Activated CD4-positive, alpha-beta T cell treated with anti-CD3 and anti-CD28 coated beads, Interleukin-2, Interleukin-6, amounts not matched to agents 100 ng/mL and 50 ng/mL, durations not matched to agents 16 hours and 8 hours (primary cell): Measurements from ENCODE around the gene SLC9A3.

ENCODE experiments used
- DNase-seq: peaks from one replicate; pipeline ENCODE4 v3.0.0-alpha.2; 2020

SLC9A3 gene

GRCh38 chr5:472656-473550 is 51.3 kb downstream of the SLC9A3 start:
- DNase-seq = peak; percentile 91

GRCh38 chr5:472076-472655 is 52.1 kb downstream of the SLC9A3 start:
- DNase-seq = no peak

GRCh38 chr5:471750-472058 is 52.5 kb downstream of the SLC9A3 start:
- no peak for DNase-seq

- DNase-seq = no peak
Observed at GRCh38 chr5:470961-471749, 53.1 kb downstream of the SLC9A3 start.

- no peak for DNase-seq
Observed at GRCh38 chr5:469752-470483, 54.3 kb downstream of the SLC9A3 start.

- DNase-seq = no peak
Observed at GRCh38 chr5:468401-468800, 55.8 kb downstream of the SLC9A3 start.

GRCh38 chr5:466661-467310 is 57.5 kb downstream of the SLC9A3 start:
- DNase-seq = no peak

- no peak for DNase-seq
Observed at GRCh38 chr5:465591-466403, 58.5 kb downstream of the SLC9A3 start.

- no peak for DNase-seq
Observed at GRCh38 chr5:464843-465590, 59.2 kb downstream of the SLC9A3 start.

GRCh38 chr5:464446-464842 is 59.8 kb downstream of the SLC9A3 start:
- no peak for DNase-seq

GRCh38 chr5:463952-464351 is 60.3 kb downstream of the SLC9A3 start:
- DNase-seq = peak; percentile 54

- DNase-seq = no peak
Observed at GRCh38 chr5:463301-463700, 60.9 kb downstream of the SLC9A3 start.

GRCh38 chr5:462051-462481 is 62.2 kb downstream of the SLC9A3 start:
- no peak for DNase-seq

- no peak for DNase-seq
Observed at GRCh38 chr5:460273-460625, 64.0 kb downstream of the SLC9A3 start.

GRCh38 chr5:459562-460272 is 64.5 kb downstream of the SLC9A3 start:
- no peak for DNase-seq

GRCh38 chr5:458547-459353 is 65.5 kb downstream of the SLC9A3 start:
- peak; percentile 71 for DNase-seq

GRCh38 chr5:457195-457961 is 66.9 kb downstream of the SLC9A3 start:
- no peak for DNase-seq

- DNase-seq = no peak
Observed at GRCh38 chr5:456351-457194, 67.7 kb downstream of the SLC9A3 start.
